ENCODE results near the gene ATRN. TPM values are rescaled to one million over a fixed set of nuclear protein-coding genes. Genes with fewer than 3 reads are reported as not detected.

Gene ATRN
- total and polyA plus RNA-seq, 2 of the 8 experiments (the other 6 are each of a cell fraction or from before 2014, with no cell fraction given): 12.0 to 17.4 TPM

GRCh38 chr20:3477861-3478544 lies 7.2 kb downstream of the ATRN start:
- Histone ChIP-seq H4K8ac (ENCODE audit: extremely low read depth, insufficient read depth, low read length) (no peak overlapping the region), H3K9me3 (ENCODE audit: insufficient read depth in 2 of 2, low read depth in 1 of 2, low read length in 1 of 2) (no peaks in the 10 kb centered on the region), H3K4me1 (replicated peaks in 1 of 4; ENCODE audit: control insufficient read depth in 3 of 4, insufficient read depth in 4 of 4, low read length in 3 of 4) (no peaks in the 10 kb centered on the region), H2AK5ac (ENCODE audit: low read depth, low read length) (no peak overlapping the region), H4K91ac (replicated peaks; ENCODE audit: insufficient read length, low read length) (no peak overlapping the region), H2BK120ac (replicated peaks; ENCODE audit: low read depth, low read length) (no peak overlapping the region), H3K27me3 (replicated peaks in 1 of 4; ENCODE audit: control insufficient read depth in 3 of 4, extremely low read depth in 1 of 4, insufficient read depth in 3 of 4, low read length in 3 of 4) (no peaks in the 10 kb centered on the region), H2BK12ac (ENCODE audit: low read depth, low read length) (no peak overlapping the region), H3K4me2 (ENCODE audit: insufficient read depth in 1 of 2, low read depth in 2 of 2, low read length in 2 of 2) (no peak overlapping the region), H2BK5ac (ENCODE audit: low read depth, low read length) (no peak overlapping the region), H3K36me3 (ENCODE audit: control insufficient read depth in 2 of 4, insufficient read depth in 4 of 4, low read length in 3 of 4) (no peaks in the 10 kb centered on the region), H4K20me1 (replicated peaks in 1 of 2; ENCODE audit: control insufficient read depth in 1 of 2, insufficient read depth in 2 of 2, low read length in 2 of 2) (peaks cover 0 to 6% of the 10 kb centered on the region in 2 experiments), H3K23me2 (ENCODE audit: low read depth, low read length) (no peaks in the 10 kb centered on the region), H2AFZ (ENCODE audit: low read length) (no peak overlapping the region), H3K4ac (replicated peaks; ENCODE audit: insufficient read length, low read depth, low read length) (no peak overlapping the region), H4K5ac (ENCODE audit: insufficient read length, low read depth, low read length) (no peak overlapping the region), H2BK20ac (ENCODE audit: low read length) (no peak overlapping the region), H3K27ac (ENCODE audit: low read depth, low read length) (no peak overlapping the region), H3K14ac (ENCODE audit: insufficient read length) (no peak overlapping the region), H3K56ac (replicated peaks; ENCODE audit: insufficient read length, low read depth, low read length) (no peak overlapping the region), H3K4me3 (ENCODE audit: extremely low read depth in 1 of 4, insufficient read depth in 2 of 4, low read depth in 3 of 4, low read length in 4 of 4) (no peak overlapping the region), H2BK15ac (ENCODE audit: low read length) (no peak overlapping the region), H3K18ac (ENCODE audit: extremely low read depth, low read length) (no peak overlapping the region), H3K9ac (replicated peaks in 1 of 4; ENCODE audit: extremely low read depth in 1 of 4, low read depth in 3 of 4, low read length in 3 of 4) (no peak overlapping the region), H3K79me1 (ENCODE audit: low read depth, low read length) (peaks cover 9% of the 10 kb centered on the region; the same call in 1 of the 2 replicates), H3K23ac (ENCODE audit: insufficient read length) (no peak overlapping the region), H3K79me2 (ENCODE audit: control insufficient read depth in 1 of 2, insufficient read depth in 2 of 2, low read length in 2 of 2) (peaks cover 0 to 4% of the 10 kb centered on the region in 2 experiments; a peak in 1 of 4 replicates)
- WGBS, 2 experiments (ENCODE audit: extremely low coverage in 1 of 2, insufficient coverage in 1 of 2, insufficient read length in 1 of 2, insufficient replicate concordance in 2 of 2, low coverage in 1 of 2, low lambda C conversion rate in 2 of 2, missing lambda C conversion rate in 1 of 2): 93% methylated on average over 5 of the region's 5 CpGs; no CpG with 5 or more reads in 1 of the 2 experiments
- ChIA-PET POLR2A (ENCODE audit: partially characterized antibody) (no interaction called here), CTCF (ENCODE audit: partially characterized antibody) (interaction anchor here (0.6 kb wide), 1 partner anchor 97 kb away, joined by 3 read pairs; no protein-coding TSS in a partner anchor)
- DNase-seq (ENCODE audit: low read depth in 1 of 2, low spot score in 2 of 2) (no peak), FAIRE-seq (no peak)
- TF ChIP-seq EGR1 (IDR thresholded peaks at IDR 0.05; ENCODE audit: borderline replicate concordance, low read depth, low read length) (no peak), TBP (IDR thresholded peaks at IDR 0.05; ENCODE audit: low read depth, low read length) (no peak), SUZ12 (IDR thresholded peaks at IDR 0.05; ENCODE audit: low read length) (no peak), SIRT6 (IDR thresholded peaks at IDR 0.05; ENCODE audit: low read length) (no peak), RNF2 (IDR thresholded peaks at IDR 0.05; ENCODE audit: borderline replicate concordance, low read depth, low read length, missing control alignments, poor library complexity, severe bottlenecking) (no peak), RFX5 (IDR thresholded peaks at IDR 0.05; ENCODE audit: borderline replicate concordance, low read depth, low read length) (no peak)

Data from H1 (cell line).